AG10803 (cell line): ENCODE data around the gene ADRA2C.

Source experiments
- DNase-seq: peaks from one replicate; pipeline ENCODE4 v3.0.0; 2010; ENCODE audit warnings: low read depth
- H3K4me3 ChIP-seq: 2 replicates; pipeline ENCODE4 v1.5.1; 2011; ENCODE audit warnings: mild to moderate bottlenecking, low read length, control low read depth
- CTCF ChIP-seq: conservative IDR thresholded peaks from 2 replicates; pipeline ENCODE4 v1.5.1; 2011; ENCODE audit warnings: mild to moderate bottlenecking, low read length, control low read depth, inconsistent platforms

The ADRA2C gene

GRCh38 chr4:3785292-3785565 is 19.0 kb downstream of the ADRA2C start:
- H3K4me3 ChIP-seq = no peak overlapping the region
- no peak for TF ChIP-seq CTCF
- no peak for DNase-seq

- no peak for TF ChIP-seq CTCF
- no peak overlapping the region for H3K4me3 ChIP-seq
- no peak for DNase-seq
Measured at GRCh38 chr4:3786196-3786869, 20.1 kb downstream of the ADRA2C start.

- no peak for TF ChIP-seq CTCF
- no peak for DNase-seq
- H3K4me3 ChIP-seq = no peak overlapping the region
Measured at GRCh38 chr4:3787489-3788365, 21.5 kb downstream of the ADRA2C start.

GRCh38 chr4:3788366-3788660 is 22.1 kb downstream of the ADRA2C start:
- TF ChIP-seq CTCF = no peak

GRCh38 chr4:3789587-3789986 is 23.4 kb downstream of the ADRA2C start:
- TF ChIP-seq CTCF = no peak
- no peak for DNase-seq

More at GRCh38 chr4:3788366-3788660, 22.1 kb downstream of the ADRA2C start:
- no peak for DNase-seq
- no peak overlapping the region for H3K4me3 ChIP-seq

GRCh38 chr4:3790006-3790561 is 23.9 kb downstream of the ADRA2C start:
- H3K4me3 ChIP-seq = no peak overlapping the region
- no peak for DNase-seq
- no peak for TF ChIP-seq CTCF

More at GRCh38 chr4:3789587-3789986, 23.4 kb downstream of the ADRA2C start:
- no peak overlapping the region for H3K4me3 ChIP-seq

- no peak for DNase-seq
- no peak overlapping the region for H3K4me3 ChIP-seq
- no peak for TF ChIP-seq CTCF
Measured at GRCh38 chr4:3791256-3791655, 25.1 kb downstream of the ADRA2C start.
